ENCODE results near the gene NHERF2. TPM values are rescaled to one million over a fixed set of nuclear protein-coding genes. Genes with fewer than 3 reads are reported as not detected.

NHERF2 gene
- total and polyA plus RNA-seq, 11 donors: 124 to 496 (median 227) TPM

GRCh38 chr16:2075631-2076030 is 48.9 kb downstream of the NHERF2 start:
- Histone ChIP-seq H3K36me3 (peaks cover 0 to 96% (median 87%) of the 10 kb centered on the region in 9 donors), H3K9me3 (no peaks in the 10 kb centered on the region), H3K27ac (no peak overlapping the region), H3K4me1 (peaks cover 0 to under 1% (median 0%) of the 10 kb centered on the region in 12 donors), H3K27me3 (no peaks in the 10 kb centered on the region), H3K4me3 (no peak overlapping the region)
- no peak for TF ChIP-seq CTCF (IDR thresholded peaks at IDR 0.05)
- TF ChIP-seq POLR2A (IDR thresholded peaks at IDR 0.05): no peak
- no peak for DNase-seq
- ATAC-seq: no peak
- intact Hi-C loops (cut with DNase I): no loop called here
- WGBS, 4 donors: 93 to 96% (median 95%) methylated on average over 20 to 24 of the region's 24 CpGs

DNA sequence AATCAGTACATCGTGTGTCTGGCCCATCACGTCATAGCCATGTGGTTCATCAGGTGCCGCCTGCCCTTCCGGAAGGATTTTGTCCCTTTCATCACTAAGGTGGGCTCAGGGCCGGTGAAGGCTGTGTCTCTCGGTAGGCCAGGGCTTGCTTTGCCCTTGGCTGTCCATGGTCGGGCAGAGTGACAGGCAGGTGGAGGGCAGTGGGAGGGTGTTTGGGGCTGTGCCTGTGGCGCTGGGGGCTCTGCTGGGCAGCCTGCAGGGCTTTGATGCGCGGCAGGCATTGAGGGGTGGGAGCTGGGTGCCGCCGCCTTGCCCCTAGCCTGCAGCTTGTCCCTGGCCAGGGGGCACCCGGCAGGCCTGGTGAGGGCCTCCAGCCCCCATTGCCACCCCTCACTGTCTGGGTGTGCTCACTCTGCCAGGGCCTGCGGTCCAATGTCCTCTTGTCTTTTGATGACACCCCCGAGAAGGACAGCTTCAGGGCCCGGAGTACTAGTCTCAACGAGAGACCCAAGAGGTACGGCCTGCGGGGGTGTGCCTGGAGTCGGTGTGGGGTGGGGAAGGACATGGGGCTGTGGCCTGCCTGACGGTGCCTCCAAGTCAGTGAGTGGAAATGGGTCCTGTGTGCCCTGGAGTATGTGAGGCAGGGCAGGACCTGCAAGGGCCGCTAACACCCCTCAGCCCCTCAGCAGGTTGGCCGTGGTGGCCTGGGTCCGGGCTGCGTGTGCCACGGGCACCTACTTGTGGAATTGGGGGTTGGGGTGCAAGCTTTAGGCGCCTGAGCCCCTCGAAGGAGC is 49.6 kb downstream of the NHERF2 start:
- TF ChIP-seq POLR2A (IDR thresholded peaks at IDR 0.05): no peak
- no peak for TF ChIP-seq CTCF (IDR thresholded peaks at IDR 0.05)
- H3K36me3 ChIP-seq: peaks cover 0 to 95% (median 91%) of the 10 kb centered on the region in 9 donors
- no peak overlapping the region for H3K27ac ChIP-seq
- H3K4me3 ChIP-seq: no peak overlapping the region
- ATAC-seq (no peak), DNase-seq (no peak)
- peaks cover 0 to 7% (median 2%) of the 10 kb centered on the region in 12 donors for H3K4me1 ChIP-seq
- intact Hi-C loops (cut with DNase I): no loop called here
- no peaks in the 10 kb centered on the region for H3K27me3 ChIP-seq
- no peaks in the 10 kb centered on the region for H3K9me3 ChIP-seq
- 92 to 95% (median 94%) methylated on average over 13 to 28 of the region's 28 CpGs for WGBS, 4 donors

GRCh38 chr16:2077016-2077415 is 50.3 kb downstream of the NHERF2 start:
- TF ChIP-seq CTCF (IDR thresholded peaks at IDR 0.05) (no peak), POLR2A (IDR thresholded peaks at IDR 0.05) (no peak)
- intact Hi-C loops (cut with DNase I): no loop called here
- no peaks in the 10 kb centered on the region for H3K27me3 ChIP-seq
- H3K27ac ChIP-seq: no peak overlapping the region
- ATAC-seq: no peak
- H3K4me3 ChIP-seq: no peak overlapping the region
- no peaks in the 10 kb centered on the region for H3K9me3 ChIP-seq
- peaks cover 0 to 96% (median 90%) of the 10 kb centered on the region in 9 donors for H3K36me3 ChIP-seq
- WGBS, 4 donors: 90 to 94% (median 94%) methylated on average over 17 of the region's 17 CpGs
- no peak for DNase-seq
- peaks cover 4 to 14% (median 10%) of the 10 kb centered on the region in 12 donors for H3K4me1 ChIP-seq

DNA sequence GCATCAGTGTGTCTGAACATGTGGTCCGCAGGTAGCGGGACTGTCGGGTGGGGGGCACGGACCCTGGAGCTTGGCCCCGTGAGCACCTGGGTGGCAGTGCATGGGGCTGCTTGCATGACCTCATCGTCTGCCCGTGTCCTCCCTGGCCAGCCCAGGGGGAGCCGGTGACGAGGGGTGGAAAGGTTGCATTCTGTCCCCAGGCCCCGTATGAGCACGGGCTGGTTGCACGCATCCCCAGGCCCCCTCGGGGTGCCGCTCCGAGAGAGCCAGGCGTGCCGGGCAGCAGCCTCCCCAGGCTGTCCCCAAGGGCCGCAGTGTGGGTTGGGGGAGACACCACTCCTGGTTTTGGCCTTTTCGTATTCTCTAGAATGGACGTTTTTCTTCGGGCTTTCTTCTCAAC is 51.0 kb downstream of the NHERF2 start:
- Histone ChIP-seq H3K27ac (no peak overlapping the region), H3K36me3 (peaks cover 0 to 95% (median 88%) of the 10 kb centered on the region in 9 donors), H3K4me1 (peaks cover 5 to 21% (median 16%) of the 10 kb centered on the region in 12 donors), H3K9me3 (no peaks in the 10 kb centered on the region), H3K4me3 (no peak overlapping the region), H3K27me3 (no peaks in the 10 kb centered on the region)
- no peak for TF ChIP-seq POLR2A (IDR thresholded peaks at IDR 0.05)
- no peak for TF ChIP-seq CTCF (IDR thresholded peaks at IDR 0.05)
- intact Hi-C loops (cut with DNase I): no loop called here
- no peak for ATAC-seq
- DNase-seq: no peak
- 87 to 95% (median 95%) methylated on average over 15 to 21 of the region's 21 CpGs for WGBS, 4 donors
